Right ventricle myocardium superior (tissue), 1 donor: ENCODE results near the gene RPL31. TPM values are rescaled to one million over a fixed set of nuclear protein-coding genes. Genes with fewer than 3 reads are reported as not detected.

Source experiments
- ATAC-seq: fragments of 200-7000 bp; cut with Tn5 transposase; one replicate; pipeline ENCODE4 v1.9.1; 2020; ENCODE audit warnings: mild to moderate bottlenecking; ENCODE audit not compliant: poor library complexity
- DNase-seq: peaks from one replicate; pipeline ENCODE4 v3.0.0-alpha.2; 2020
- intact Hi-C: fragments of 100-400 bp; cut with DNase I; formaldehyde crosslinking; loops from one replicate; pipeline ENCODE4 v1.11.2; 2022
- total RNA-seq: library from RNA; stranded (reverse); fragmentation: NEBNext Ultra II Directional; extraction: Animal tissue kit (Norgen Biotek cat#: 25700); gene quantifications from one replicate; pipeline ENCODE4 v1.2.1, GENCODE V29; 2021
- donor health status: DM: no; HTN: yes; CAD: no; lungs with severe emphysema.

Gene RPL31
- total RNA-seq, 1 donor from 2014 or later, result 756 TPM

- intact Hi-C loops, result loop anchor here (2.0 kb wide), 1 partner anchor 139 kb away; the partner anchor contains the start of gene TBC1D8
- ATAC-seq (no peak), DNase-seq (no peak)
Observed at GRCh38 chr2:101012054-101012705, 10.1 kb downstream of the RPL31 start.

GRCh38 chr2:101012706-101013181 is 10.7 kb downstream of the RPL31 start:
- ATAC-seq (peak; percentile 15), DNase-seq (no peak)
- intact Hi-C loops, result loop anchor here (2.0 kb wide), 1 partner anchor 138 kb away; the partner anchor contains the start of gene TBC1D8

- ATAC-seq, result no peak
- intact Hi-C loops, result no loop called here
- no peak for DNase-seq
Observed at GRCh38 chr2:101014264-101014857, 12.3 kb downstream of the RPL31 start.

- no peak for ATAC-seq
- intact Hi-C loops, result no loop called here
- DNase-seq, result no peak
Observed at GRCh38 chr2:101017371-101017770, 15.3 kb downstream of the RPL31 start.

GRCh38 chr2:101018934-101019333 is 16.8 kb downstream of the RPL31 start:
- ATAC-seq, result no peak
- DNase-seq, result no peak
- intact Hi-C loops, result no loop called here

GRCh38 chr2:101022221-101022620 is 20.1 kb downstream of the RPL31 start:
- no peak for ATAC-seq
- DNase-seq, result no peak

GRCh38 chr2:101023327-101024107 is 21.4 kb downstream of the RPL31 start:
- ATAC-seq (no peak), DNase-seq (no peak)
- intact Hi-C loops, result no loop called here

More at GRCh38 chr2:101022221-101022620, 20.1 kb downstream of the RPL31 start:
- intact Hi-C loops, result no loop called here

- DNase-seq, result no peak
- intact Hi-C loops, result no loop called here
- ATAC-seq, result no peak
Observed at GRCh38 chr2:101025561-101025960, 23.5 kb downstream of the RPL31 start.

GRCh38 chr2:101026253-101026701 is 24.2 kb downstream of the RPL31 start:
- no peak for ATAC-seq
- no peak for DNase-seq
- intact Hi-C loops, result no loop called here

- ATAC-seq (no peak), DNase-seq (no peak)
- intact Hi-C loops, result no loop called here
Observed at GRCh38 chr2:101026923-101027469, 24.9 kb downstream of the RPL31 start.

GRCh38 chr2:101027852-101028251 is 25.8 kb downstream of the RPL31 start:
- DNase-seq, result no peak
- intact Hi-C loops, result no loop called here
- no peak for ATAC-seq

GRCh38 chr2:101030866-101031554 is 28.9 kb downstream of the RPL31 start:
- no peak for DNase-seq
- ATAC-seq, result peak; percentile 92
- intact Hi-C loops, result loop anchor here (5.0 kb wide), 1 partner anchor 121 kb away; the partner anchor contains the start of gene TBC1D8

GRCh38 chr2:101032084-101032776 is 30.1 kb downstream of the RPL31 start:
- ATAC-seq, result no peak
- intact Hi-C loops, result loop anchor here (5.0 kb wide), 1 partner anchor 120 kb away; the partner anchor contains the start of gene TBC1D8
- no peak for DNase-seq

GRCh38 chr2:101036562-101036961 is 34.5 kb downstream of the RPL31 start:
- intact Hi-C loops, result no loop called here
- DNase-seq (no peak), ATAC-seq (no peak)

- no peak for ATAC-seq
- intact Hi-C loops, result no loop called here
- DNase-seq, result no peak
Observed at GRCh38 chr2:101037161-101037755, 35.2 kb downstream of the RPL31 start.

- intact Hi-C loops, result no loop called here
- peak; percentile 25 for ATAC-seq
- no peak for DNase-seq
Observed at GRCh38 chr2:101038455-101039255, 36.6 kb downstream of the RPL31 start.

GRCh38 chr2:101040072-101040471 is 38.0 kb downstream of the RPL31 start:
- intact Hi-C loops, result no loop called here
- ATAC-seq (no peak), DNase-seq (no peak)
